ENCODE results near the gene WDR72. TPM values are rescaled to one million over a fixed set of nuclear protein-coding genes. Genes with fewer than 3 reads are reported as not detected.

WDR72 gene
- total RNA-seq, 2 experiments from 2014 or later: not detected

DNA sequence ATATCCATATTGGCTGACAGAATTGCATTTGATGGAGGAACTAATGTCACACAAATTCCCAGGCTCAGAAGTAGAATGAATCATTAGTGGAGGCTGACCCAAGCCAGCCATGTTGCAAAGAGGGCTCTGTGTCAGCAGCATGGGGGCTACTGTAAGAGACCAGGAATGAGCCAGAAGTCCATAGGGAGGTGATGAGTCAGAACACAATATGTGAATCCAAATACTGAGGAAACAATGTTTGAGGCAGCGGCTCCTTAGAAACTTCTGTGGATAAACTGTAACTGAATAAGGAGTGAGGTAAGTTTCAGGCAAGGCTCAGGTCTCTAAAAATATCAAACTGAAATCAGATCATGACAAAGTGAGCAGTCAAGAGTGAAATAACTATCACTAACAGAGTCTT, 170.7 kb downstream of the WDR72 start:
- BruUV-seq (replicated peaks): no TSS peak
- Histone ChIP-seq H3K36me3 (ENCODE audit: insufficient read depth, low read length) (no peaks in the 10 kb centered on the region), H4K20me1 (ENCODE audit: insufficient read depth, low read length) (no peaks in the 10 kb centered on the region), H3K9me2 (ENCODE audit: insufficient read depth, low read length) (no peaks in the 10 kb centered on the region), H3K9me3 (ENCODE audit: low read length) (no peaks in the 10 kb centered on the region), H3K4me1 (ENCODE audit: insufficient read depth, low read length, poor library complexity, severe bottlenecking) (no peaks in the 10 kb centered on the region), H3K27ac (ENCODE audit: low read depth, low read length, poor library complexity, severe bottlenecking) (no peak overlapping the region), H3K4me2 (ENCODE audit: low read length) (no peak overlapping the region), H2AFZ (ENCODE audit: low read length) (no peak overlapping the region), H3K79me2 (ENCODE audit: insufficient read depth, low read depth, low read length) (no peaks in the 10 kb centered on the region), H3K4me3 (ENCODE audit: low read depth, low read length, poor library complexity, severe bottlenecking) (no peak overlapping the region)
- intact Hi-C loops (cut with micrococcal nuclease; ENCODE audit: unreplicated experiment): no loop called here
- no peak for DNase-seq (ENCODE audit: low spot score)
- no peak for TF ChIP-seq EZH2phosphoT487 (IDR thresholded peaks at IDR 0.05; ENCODE audit: borderline replicate concordance, low read depth, low read length)
- CTCF ChIA-PET (ENCODE audit: unreplicated experiment): no interaction called here
- POLR2A ChIA-PET: no interaction called here

DNA sequence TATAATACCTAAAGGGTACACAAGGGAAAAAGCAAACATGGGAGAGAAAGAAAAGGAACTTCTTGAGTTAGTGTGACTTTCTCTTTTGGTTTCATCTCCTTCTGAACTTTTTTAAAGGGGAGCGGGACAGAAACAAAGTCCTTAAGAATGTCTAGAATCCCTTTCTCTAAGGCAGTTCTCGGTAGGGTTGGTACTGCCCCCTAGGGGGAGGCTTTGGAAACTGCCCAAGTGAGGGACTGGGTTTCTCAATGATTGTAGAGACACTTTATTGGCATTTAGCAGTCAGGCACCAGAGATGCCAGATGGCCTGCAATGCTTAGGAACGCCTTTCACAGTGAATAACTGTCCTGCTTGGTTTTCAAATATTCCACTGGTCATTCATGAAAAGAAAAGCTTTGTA, 172.7 kb downstream of the WDR72 start:
- peak; percentile 11 for DNase-seq (ENCODE audit: low spot score)
- TF ChIP-seq, protein P1, sequence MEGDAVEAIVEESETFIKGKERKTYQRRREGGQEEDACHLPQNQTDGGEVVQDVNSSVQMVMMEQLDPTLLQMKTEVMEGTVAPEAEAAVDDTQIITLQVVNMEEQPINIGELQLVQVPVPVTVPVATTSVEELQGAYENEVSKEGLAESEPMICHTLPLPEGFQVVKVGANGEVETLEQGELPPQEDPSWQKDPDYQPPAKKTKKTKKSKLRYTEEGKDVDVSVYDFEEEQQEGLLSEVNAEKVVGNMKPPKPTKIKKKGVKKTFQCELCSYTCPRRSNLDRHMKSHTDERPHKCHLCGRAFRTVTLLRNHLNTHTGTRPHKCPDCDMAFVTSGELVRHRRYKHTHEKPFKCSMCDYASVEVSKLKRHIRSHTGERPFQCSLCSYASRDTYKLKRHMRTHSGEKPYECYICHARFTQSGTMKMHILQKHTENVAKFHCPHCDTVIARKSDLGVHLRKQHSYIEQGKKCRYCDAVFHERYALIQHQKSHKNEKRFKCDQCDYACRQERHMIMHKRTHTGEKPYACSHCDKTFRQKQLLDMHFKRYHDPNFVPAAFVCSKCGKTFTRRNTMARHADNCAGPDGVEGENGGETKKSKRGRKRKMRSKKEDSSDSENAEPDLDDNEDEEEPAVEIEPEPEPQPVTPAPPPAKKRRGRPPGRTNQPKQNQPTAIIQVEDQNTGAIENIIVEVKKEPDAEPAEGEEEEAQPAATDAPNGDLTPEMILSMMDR (conservative IDR thresholded peaks at IDR 0.05; ENCODE audit: low read length): peak; percentile 81
- no peak for TF ChIP-seq EZH2phosphoT487 (IDR thresholded peaks at IDR 0.05; ENCODE audit: borderline replicate concordance, low read depth, low read length)
- intact Hi-C loops (cut with micrococcal nuclease; ENCODE audit: unreplicated experiment): no loop called here

DNA sequence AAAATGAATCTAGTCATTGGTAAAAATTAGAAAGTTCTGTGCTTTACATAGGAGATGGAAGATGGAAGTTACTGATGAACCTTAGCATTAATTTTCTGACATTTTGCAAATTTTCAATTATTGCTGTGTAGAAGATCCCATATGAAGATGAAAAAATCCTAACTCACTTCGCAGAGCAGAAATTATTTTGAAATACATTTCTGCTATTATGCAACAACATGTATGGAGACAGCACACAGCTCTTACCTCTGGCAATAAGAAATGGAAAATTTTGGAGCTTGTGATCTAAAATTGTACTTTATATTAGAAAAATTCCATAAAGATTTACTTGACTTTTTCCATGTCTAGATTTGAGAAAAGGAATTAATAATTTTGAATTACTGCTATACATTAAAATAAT, 177.9 kb downstream of the WDR72 start:
- POLR2A ChIA-PET: no interaction called here
- intact Hi-C loops (cut with micrococcal nuclease; ENCODE audit: unreplicated experiment): no loop called here

More for the DNA sequence above, 172.7 kb downstream of the WDR72 start:
- no TSS peak for BruUV-seq (replicated peaks)
- no peak overlapping the region for H3K4me2 ChIP-seq (ENCODE audit: low read length)
- H3K4me3 ChIP-seq (ENCODE audit: low read depth, low read length, poor library complexity, severe bottlenecking): no peak overlapping the region
- no peak overlapping the region for H3K27ac ChIP-seq (ENCODE audit: low read depth, low read length, poor library complexity, severe bottlenecking)
- no peaks in the 10 kb centered on the region for H3K4me1 ChIP-seq (ENCODE audit: insufficient read depth, low read length, poor library complexity, severe bottlenecking)
- ChIA-PET POLR2A (no interaction called here), CTCF (ENCODE audit: unreplicated experiment) (no interaction called here)
- H3K36me3 ChIP-seq (ENCODE audit: insufficient read depth, low read length): no peaks in the 10 kb centered on the region
- no peaks in the 10 kb centered on the region for H3K9me3 ChIP-seq (ENCODE audit: low read length)
- no peak overlapping the region for H2AFZ ChIP-seq (ENCODE audit: low read length)
- H4K20me1 ChIP-seq (ENCODE audit: insufficient read depth, low read length): no peaks in the 10 kb centered on the region
- H3K9me2 ChIP-seq (ENCODE audit: insufficient read depth, low read length): no peaks in the 10 kb centered on the region
- H3K79me2 ChIP-seq (ENCODE audit: insufficient read depth, low read depth, low read length): no peaks in the 10 kb centered on the region

More for the DNA sequence above, 177.9 kb downstream of the WDR72 start:
- no peak overlapping the region for H3K4me3 ChIP-seq (ENCODE audit: low read depth, low read length, poor library complexity, severe bottlenecking)
- no peak overlapping the region for H3K4me2 ChIP-seq (ENCODE audit: low read length)
- H2AFZ ChIP-seq (ENCODE audit: low read length): no peak overlapping the region
- TF ChIP-seq, protein P1 (conservative IDR thresholded peaks at IDR 0.05; ENCODE audit: low read length): no peak
- TF ChIP-seq EZH2phosphoT487 (IDR thresholded peaks at IDR 0.05; ENCODE audit: borderline replicate concordance, low read depth, low read length): no peak
- DNase-seq (ENCODE audit: low spot score): no peak
- CTCF ChIA-PET (ENCODE audit: unreplicated experiment): no interaction called here
- no peaks in the 10 kb centered on the region for H3K4me1 ChIP-seq (ENCODE audit: insufficient read depth, low read length, poor library complexity, severe bottlenecking)
- no peaks in the 10 kb centered on the region for H3K79me2 ChIP-seq (ENCODE audit: insufficient read depth, low read depth, low read length)
- no peaks in the 10 kb centered on the region for H4K20me1 ChIP-seq (ENCODE audit: insufficient read depth, low read length)
- no peaks in the 10 kb centered on the region for H3K36me3 ChIP-seq (ENCODE audit: insufficient read depth, low read length)
- H3K9me3 ChIP-seq (ENCODE audit: low read length): no peaks in the 10 kb centered on the region
- BruUV-seq (replicated peaks): no TSS peak
- H3K27ac ChIP-seq (ENCODE audit: low read depth, low read length, poor library complexity, severe bottlenecking): no peak overlapping the region
- H3K9me2 ChIP-seq (ENCODE audit: insufficient read depth, low read length): no peaks in the 10 kb centered on the region
